ENCODE measurements around the gene LRMDA. TPM values are rescaled to one million over a fixed set of nuclear protein-coding genes. Genes with fewer than 3 reads are reported as not detected.

Gene LRMDA
- total and polyA plus RNA-seq, 2 donors (not counting 3 experiments of a cell fraction or from before 2014, with no cell fraction given): 9.7 to 18.0 TPM

- no peak for DNase-seq (ENCODE audit: low read depth, low spot score)
- intact Hi-C loops (cut with micrococcal nuclease) (loop anchor here (10.0 kb wide), 1 partner anchor 106 kb away; no protein-coding TSS in a partner anchor), dilution Hi-C loops (cut with MboI; ENCODE audit: extremely low pct_ligation_motif_present, low sequenced_read_pairs) (no loop called here)
- no peak overlapping the region for H3K4me3 ChIP-seq (replicated peaks in 1 of 3; ENCODE audit: insufficient read depth in 1 of 3, low read depth in 1 of 3, low read length in 3 of 3)
- no peaks in the 10 kb centered on the region for H3K9me1 ChIP-seq (replicated peaks; ENCODE audit: control insufficient read depth, extremely low read depth, insufficient read depth, low read length)
- no peak for FAIRE-seq
- no peak for TF ChIP-seq FOS (IDR thresholded peaks at IDR 0.05; ENCODE audit: borderline replicate concordance, insufficient read depth, low read length)
- no peak for TF ChIP-seq EZH2 (IDR thresholded peaks at IDR 0.05; ENCODE audit: borderline replicate concordance, low read depth, low read length, severe bottlenecking)
- no peak for TF ChIP-seq POLR2AphosphoS5 (IDR thresholded peaks at IDR 0.05; ENCODE audit: insufficient read depth, low read depth, low read length)
- no peak for TF ChIP-seq CTCF (IDR thresholded peaks at IDR 0.05; ENCODE audit: extremely low read depth in 1 of 2, insufficient read depth in 1 of 2, low read depth in 1 of 2, low read length in 2 of 2)
- TF ChIP-seq JUN (IDR thresholded peaks at IDR 0.05; ENCODE audit: borderline replicate concordance, insufficient read depth, insufficient read length, low read depth): no peak
- no peak for TF ChIP-seq POLR2A (IDR thresholded peaks at IDR 0.05; ENCODE audit: low read depth, low read length)
- no peak for TF ChIP-seq MYC (IDR thresholded peaks at IDR 0.05; ENCODE audit: low read depth, low read length)
- TF ChIP-seq, protein P1, sequence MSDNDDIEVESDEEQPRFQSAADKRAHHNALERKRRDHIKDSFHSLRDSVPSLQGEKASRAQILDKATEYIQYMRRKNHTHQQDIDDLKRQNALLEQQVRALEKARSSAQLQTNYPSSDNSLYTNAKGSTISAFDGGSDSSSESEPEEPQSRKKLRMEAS (IDR thresholded peaks at IDR 0.05; ENCODE audit: insufficient read depth, insufficient read length): no peak
- no peak for TF ChIP-seq GATA2 (IDR thresholded peaks at IDR 0.05; ENCODE audit: insufficient read depth, insufficient read length, low read depth, low read length)
- CTCF ChIA-PET: no interaction called here
- no peak overlapping the region for H3K27ac ChIP-seq (ENCODE audit: insufficient read depth, low read depth, low read length)
- no peak overlapping the region for H3K4me2 ChIP-seq (ENCODE audit: insufficient read depth, low read length)
- no peaks in the 10 kb centered on the region for H3K9me3 ChIP-seq (replicated peaks; ENCODE audit: control insufficient read depth, insufficient read depth, low read length)
- no peaks in the 10 kb centered on the region for H3K27me3 ChIP-seq (ENCODE audit: control insufficient read depth in 2 of 2, insufficient read depth in 2 of 2, low read length in 2 of 2)
- H3K79me2 ChIP-seq (ENCODE audit: control insufficient read depth, insufficient read depth, low read length): no peaks in the 10 kb centered on the region
- no peaks in the 10 kb centered on the region for H3K36me3 ChIP-seq (ENCODE audit: control insufficient read depth in 2 of 2, extremely low read depth in 1 of 2, insufficient read depth in 2 of 2, low read length in 2 of 2)
- POLR2A ChIA-PET: no interaction called here
- no peak overlapping the region for H3K9ac ChIP-seq (replicated peaks; ENCODE audit: extremely low read depth, insufficient read depth, low read length)
- BruUV-seq (replicated peaks): no TSS peak
- no peak overlapping the region for H2AFZ ChIP-seq (ENCODE audit: low read depth, low read length)
- no peaks in the 10 kb centered on the region for H4K20me1 ChIP-seq (replicated peaks; ENCODE audit: control insufficient read depth, extremely low read depth, insufficient read depth, low read length)
- no peaks in the 10 kb centered on the region for H3K4me1 ChIP-seq (ENCODE audit: control insufficient read depth, extremely low read depth, insufficient read depth, low read length)
These were observed 989.3 kb downstream of the LRMDA start for GRCh38 chr10:76420725-76421124.
